GM18511 (cell line): ENCODE results near the gene MBD6.
"Not testable (repeated sequence)": the region's sequence is repeated elsewhere in the genome, so short reads cannot be mapped to it uniquely, and the experiment has no call there.

Experiments used
- ATAC-seq: cut with Tn5 transposase; IDR thresholded peaks from one replicate; pipeline ENCODE4 v1.9.1; 2021; ENCODE audit warnings: mild to moderate bottlenecking, moderate library complexity; ENCODE audit not compliant: unreplicated experiment

Gene MBD6

GRCh38 chr12:57487597-57488401, 34.8 kb upstream of the MBD6 start, which contains the start of gene MARS1:
MARS1 (plus strand) TSS chr12:57488068; CDS start chr12:57488091, 23 bp downstream.
- peak; percentile 98 for ATAC-seq

DNA sequence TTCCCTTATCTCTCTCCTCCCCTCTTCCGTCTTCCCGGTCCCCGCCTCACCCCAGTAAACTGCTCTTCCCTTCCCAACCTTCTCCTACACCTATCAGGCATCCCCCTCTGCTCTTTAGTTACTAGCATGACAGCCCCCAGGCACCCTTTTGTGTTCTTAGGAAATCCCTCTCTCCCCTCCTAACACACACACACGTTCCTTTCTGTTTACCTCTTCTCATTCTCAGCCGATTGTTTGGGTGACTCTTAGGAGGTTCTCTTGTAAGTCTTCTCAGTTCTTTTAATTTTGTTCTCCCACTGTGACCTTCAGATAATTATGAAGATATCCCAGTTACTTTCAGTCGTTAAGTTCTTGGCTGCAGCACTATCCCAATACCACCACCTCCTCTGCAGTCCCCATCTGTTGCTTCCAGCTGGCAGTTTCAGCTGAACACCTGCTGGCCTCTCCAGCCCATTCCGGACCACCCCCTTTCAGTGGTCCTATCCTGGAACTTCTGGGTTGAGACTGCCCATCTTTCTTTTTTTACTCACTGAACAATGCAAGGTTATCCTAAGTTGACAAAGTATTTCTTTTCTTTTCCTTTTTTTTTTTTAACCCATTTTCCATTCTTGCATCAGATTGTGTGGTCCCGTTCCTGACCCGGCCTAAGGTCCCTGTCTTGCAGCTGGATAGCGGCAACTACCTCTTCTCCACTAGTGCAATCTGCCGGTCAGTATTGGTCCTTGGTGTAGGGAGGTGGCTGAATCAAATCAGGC, 34.0 kb upstream of the MBD6 start:
- no peak for ATAC-seq

DNA sequence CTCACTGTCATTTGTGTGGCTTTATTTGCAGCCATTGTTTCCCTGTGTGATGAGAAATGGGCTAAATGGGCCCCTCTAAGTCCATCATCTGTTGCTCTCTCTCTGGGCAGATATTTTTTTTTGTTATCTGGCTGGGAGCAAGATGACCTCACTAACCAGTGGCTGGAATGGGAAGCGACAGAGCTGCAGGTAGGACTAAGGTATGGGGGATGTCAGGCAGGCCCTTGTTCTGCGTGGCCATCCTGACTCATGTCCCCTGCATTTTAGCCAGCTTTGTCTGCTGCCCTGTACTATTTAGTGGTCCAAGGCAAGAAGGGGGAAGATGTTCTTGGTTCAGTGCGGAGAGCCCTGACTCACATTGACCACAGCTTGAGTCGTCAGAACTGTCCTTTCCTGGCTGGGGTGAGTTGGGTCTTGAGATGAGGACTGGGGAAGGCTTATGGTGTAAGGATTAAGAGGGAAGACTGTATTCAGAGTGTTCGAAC, 33.4 kb upstream of the MBD6 start:
- no peak for ATAC-seq

DNA sequence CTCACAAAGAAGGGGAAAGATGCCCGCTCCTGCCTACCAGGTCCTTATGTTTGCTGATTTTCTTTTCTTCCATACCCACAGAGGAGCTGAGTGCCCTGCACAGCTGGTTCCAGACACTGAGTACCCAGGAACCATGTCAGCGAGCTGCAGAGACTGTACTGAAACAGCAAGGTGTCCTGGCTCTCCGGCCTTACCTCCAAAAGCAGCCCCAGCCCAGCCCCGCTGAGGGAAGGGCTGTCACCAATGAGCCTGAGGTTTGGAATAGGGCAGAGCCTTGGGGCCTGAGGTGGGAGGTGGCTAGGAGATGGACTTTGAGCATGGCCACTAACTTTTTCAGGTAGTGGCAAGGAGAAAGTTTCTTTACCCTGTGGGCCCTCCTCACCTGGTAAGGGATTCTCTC, 32.5 kb upstream of the MBD6 start:
- no peak for ATAC-seq

GRCh38 chr12:57491393-57492280, 31.0 kb upstream of the MBD6 start:
- ATAC-seq, result no peak

DNA sequence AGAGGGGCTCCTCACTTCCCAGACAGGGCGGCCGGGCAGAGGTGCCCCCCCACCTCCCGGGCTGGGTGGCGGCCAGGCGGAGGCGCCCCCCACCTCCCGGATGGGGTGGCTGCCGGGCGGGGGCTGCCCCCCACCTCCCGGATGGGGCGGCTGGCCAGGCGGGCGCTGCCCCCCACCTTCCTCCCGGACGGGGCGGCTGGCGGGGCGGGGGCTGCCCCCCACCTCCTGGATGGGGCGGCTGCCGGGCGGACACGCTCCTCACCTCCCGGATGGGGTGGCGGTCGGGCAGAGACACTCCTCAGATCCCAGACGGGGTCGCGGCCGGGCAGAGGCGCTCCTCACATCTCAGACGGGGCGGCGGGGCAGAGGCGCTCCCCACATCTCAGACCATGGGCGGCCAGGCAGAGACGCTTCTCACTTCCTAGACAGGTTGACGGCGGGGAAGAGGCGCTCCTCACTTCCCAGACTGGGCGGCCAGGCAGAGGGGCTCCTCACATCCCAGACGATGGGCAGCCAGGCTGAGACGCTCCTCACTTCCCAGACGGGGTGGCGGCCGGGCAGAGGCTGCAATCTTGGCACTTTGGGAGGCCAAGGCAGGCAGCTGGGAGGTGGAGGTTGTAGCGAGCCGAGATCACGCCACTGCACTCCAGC, 27.4 kb upstream of the MBD6 start:
- not testable (repeated sequence) for ATAC-seq

DNA sequence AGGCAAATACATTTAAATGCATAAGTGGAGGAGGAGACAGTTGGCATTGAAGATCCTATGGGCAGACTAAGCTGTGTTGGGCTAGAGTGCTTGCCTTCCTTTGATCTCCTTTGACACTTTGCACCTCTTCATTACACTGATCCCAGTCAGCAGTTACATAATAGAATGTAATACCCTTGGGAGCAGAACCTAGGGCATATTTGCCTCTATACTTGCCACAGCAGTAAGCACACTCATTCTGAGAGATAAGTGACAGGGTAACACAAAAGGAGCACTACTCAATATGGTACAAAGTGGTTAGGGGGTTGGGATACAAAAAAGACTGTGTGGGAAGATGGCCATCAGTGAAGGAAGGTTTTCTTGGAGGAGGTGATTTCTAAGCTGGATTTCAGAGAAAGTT, 25.8 kb upstream of the MBD6 start:
- ATAC-seq, result no peak

DNA sequence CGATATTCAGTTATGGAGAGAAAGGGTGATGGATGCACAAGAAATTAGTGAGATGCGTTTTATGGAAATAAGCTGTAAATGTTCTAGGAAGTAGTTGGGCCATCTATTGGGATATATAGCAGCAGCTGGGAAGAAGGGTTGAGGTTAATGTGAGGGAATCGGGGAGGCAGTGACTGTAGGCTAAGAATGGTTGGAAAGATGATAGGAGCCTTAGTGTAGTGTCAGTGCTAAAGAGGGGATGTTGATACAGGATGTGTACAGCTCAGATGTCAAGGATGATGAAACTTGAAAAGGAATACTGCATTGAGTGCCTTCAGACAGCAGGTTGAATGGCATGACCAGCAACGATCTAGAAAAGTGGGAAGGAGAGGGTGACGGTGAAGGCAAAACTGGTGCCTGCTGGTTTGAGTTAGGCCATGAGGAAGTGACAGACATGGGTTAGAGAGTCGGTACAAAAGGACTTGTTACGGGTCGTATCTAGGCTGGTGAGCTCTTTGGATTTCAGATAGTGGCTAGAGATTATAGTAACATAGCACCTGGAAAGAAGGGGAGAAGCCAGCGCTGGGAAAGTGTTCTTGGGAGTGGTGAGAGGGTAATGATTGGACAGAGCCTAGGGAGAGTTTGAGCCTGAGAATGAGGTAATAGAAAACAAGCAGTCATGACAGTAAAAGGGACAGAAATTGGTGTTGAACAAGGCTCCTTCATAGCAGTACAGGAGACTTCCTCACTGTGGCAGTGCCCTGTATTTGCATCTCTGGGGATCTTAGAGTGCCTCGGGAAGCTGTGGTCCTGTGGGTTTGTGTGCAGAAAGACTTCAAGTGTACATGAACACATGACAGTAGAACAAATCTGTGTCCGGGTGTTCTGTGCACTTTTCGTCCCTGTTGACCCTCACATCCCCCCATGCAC, 25.1 kb upstream of the MBD6 start:
- ATAC-seq, result no peak

DNA sequence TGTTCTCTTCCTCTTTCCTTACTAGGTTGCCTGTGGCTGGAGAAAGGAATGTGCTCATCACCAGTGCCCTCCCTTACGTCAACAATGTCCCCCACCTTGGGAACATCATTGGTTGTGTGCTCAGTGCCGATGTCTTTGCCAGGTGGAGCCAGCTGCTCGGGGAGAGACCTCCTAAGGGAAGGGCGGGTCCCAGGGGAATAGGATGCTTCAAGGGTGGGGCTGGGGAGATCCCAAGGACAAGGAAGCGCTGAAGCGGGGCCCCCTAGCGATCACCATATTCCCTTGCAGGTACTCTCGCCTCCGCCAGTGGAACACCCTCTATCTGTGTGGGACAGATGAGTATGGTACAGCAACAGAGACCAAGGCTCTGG, 24.5 kb upstream of the MBD6 start:
- ATAC-seq, result no peak

- ATAC-seq, result no peak
These were observed 24.1 kb upstream of the MBD6 start for GRCh38 chr12:57498571-57498970.

DNA sequence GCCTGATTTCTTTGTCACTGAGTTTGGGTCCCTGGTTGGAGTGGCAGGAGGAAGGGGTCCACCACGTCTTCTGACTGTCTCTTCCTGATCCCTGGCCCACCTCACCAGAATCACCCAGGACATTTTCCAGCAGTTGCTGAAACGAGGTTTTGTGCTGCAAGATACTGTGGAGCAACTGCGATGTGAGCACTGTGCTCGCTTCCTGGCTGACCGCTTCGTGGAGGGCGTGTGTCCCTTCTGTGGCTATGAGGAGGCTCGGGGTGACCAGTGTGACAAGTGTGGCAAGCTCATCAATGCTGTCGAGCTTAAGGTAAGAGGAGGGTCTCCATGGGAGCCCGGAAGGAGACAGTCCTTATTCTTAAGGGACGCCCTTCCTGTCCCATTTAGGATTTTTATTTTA, 22.4 kb upstream of the MBD6 start:
- ATAC-seq, result no peak

DNA sequence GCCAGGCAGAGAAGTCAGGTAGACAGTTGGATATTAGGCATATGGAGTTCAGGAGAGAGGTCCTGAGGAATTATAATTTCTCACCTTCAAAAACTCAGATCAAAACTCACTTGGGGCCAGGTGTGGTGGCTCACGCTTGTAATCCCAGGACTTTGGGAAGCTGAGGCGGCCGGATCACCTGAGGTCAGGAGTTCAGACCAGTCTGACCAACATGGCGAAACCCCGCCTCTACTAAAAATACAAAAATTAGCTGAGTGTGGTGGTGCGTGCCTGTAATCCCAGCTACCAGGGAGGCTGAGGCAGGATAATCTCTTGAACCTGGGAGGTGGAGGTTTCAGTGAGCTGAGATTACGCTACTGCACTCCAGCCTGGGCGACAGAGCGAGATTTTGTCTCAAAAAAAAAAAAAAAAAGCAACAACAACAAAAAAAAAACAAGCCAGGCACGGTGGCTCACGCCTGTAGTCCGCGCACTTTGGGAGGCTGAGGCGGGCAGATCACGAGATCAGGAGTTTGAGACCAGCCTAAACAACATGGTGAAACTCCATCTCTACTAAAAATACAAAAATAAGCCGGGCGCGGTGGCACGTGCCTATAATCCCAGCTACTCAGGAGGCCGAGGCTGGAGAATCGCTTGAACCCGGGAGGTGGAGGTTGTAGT, 20.2 kb upstream of the MBD6 start:
- not testable (repeated sequence) for ATAC-seq

- ATAC-seq, result not testable (repeated sequence)
These were observed 16.1 kb upstream of the MBD6 start for GRCh38 chr12:57506541-57506940.

DNA sequence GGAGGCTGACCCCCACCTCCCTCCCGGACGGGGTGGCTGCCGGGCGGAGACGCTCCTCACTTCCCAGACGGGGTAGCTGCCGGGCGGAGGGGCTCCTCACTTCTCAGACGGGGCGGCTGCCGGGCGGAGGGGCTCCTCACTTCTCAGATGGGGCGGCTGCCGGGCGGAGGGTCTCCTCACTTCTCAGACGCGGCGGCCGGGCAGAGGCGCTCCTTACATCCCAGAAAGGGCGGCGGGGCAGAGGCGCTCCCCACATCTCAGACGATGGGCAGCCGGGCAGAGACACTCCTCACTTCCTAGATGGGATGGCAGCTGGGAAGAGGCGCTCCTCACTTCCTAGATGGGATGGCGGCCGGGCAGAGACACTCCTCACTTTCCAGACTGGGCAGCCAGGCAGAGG, 14.8 kb upstream of the MBD6 start:
- ATAC-seq, result not testable (repeated sequence)

- no peak for ATAC-seq
These were observed 11.5 kb upstream of the MBD6 start for GRCh38 chr12:57511161-57511560.

DNA sequence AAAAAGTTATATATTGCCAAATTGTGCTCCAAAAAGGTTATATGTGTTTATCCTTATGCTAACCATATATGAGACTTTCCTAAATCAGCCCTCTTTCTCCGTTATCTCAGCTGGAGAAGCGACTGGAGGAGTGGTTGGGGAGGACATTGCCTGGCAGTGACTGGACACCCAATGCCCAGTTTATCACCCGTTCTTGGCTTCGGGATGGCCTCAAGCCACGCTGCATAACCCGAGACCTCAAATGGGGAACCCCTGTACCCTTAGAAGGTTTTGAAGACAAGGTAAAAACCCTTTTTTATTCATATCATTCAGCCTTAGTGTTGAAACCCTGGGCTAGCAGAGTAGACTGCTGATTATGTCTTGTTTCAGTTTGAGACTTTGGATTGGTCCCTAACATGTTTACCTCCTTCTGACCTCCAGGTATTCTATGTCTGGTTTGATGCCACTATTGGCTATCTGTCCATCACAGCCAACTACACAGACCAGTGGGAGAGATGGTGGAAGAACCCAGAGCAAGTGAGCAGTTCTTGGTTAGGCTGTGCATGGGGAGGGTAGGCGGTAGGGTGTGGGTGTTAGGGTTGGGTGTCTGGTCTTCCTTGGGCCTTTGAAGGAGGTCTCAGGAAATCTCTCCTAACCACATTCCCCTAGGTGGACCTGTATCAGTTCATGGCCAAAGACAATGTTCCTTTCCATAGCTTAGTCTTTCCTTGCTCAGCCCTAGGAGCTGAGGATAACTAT, 10.9 kb upstream of the MBD6 start:
- ATAC-seq, result no peak

GRCh38 chr12:57512665-57513064, 10.0 kb upstream of the MBD6 start:
- ATAC-seq, result no peak

- ATAC-seq, result no peak
These were observed 9.4 kb upstream of the MBD6 start for GRCh38 chr12:57513266-57513665.
